Transverse colon (tissue), 3 donors: ENCODE measurements around the gene CSTF2T.

Source experiments
- CTCF ChIP-seq, 5 experiments: fragments of 200-600 bp in 3 of 5; fragments of 450-650 bp in 2 of 5; sonication (generic) in 3 of 5; IDR thresholded peaks; 1 replicate in 2 of 5; 2 replicates in 3 of 5; pipeline ENCODE4 v1.5.1; 2016 to 2017; ENCODE audit warnings: antibody characterized with exemption in 5 of 5, inconsistent platforms in 3 of 5, mild to moderate bottlenecking in 2 of 5, moderate library complexity in 1 of 5
- POLR2A ChIP-seq: fragments of 450-650 bp; IDR thresholded peaks from one replicate; pipeline ENCODE4 v1.6.1; 2016; ENCODE audit warnings: antibody characterized with exemption, mild to moderate bottlenecking, moderate library complexity

DNA sequence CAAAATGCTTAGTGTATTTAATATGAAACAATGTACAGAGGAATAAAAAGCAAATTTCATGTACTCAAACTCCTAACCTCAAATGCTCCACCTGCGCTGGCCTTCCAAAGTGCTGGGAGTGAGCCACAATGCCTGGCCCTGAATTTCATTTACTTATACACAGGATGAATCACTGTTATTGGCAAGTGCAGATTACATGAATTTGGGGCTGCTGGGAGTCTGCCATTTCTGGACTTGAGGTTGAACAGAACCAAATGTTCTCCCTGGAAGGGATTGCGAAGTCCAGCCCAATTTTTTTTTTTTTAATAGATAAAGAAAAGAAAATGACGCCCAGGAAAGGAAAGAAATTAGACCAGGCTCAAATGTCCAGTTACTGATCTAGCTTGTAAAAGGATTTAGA is 6.8 kb upstream of the CSTF2T start:
- TF ChIP-seq CTCF (IDR thresholded peaks at IDR 0.05) (no peak), POLR2A (no peak)
